SK-N-SH (cell line): ENCODE measurements around the gene SORBS2. TPM values are rescaled to one million over a fixed set of nuclear protein-coding genes. Genes with fewer than 3 reads are reported as not detected.

Experiments
- CTCF ChIA-PET: fragments of 300-600, 350-600 bp; formaldehyde crosslinking; extraction: SDS; loops from one replicate; lab custom pipeline; 2021; lab: Yijun Ruan, JAX
- POLR2A ChIA-PET: fragments of 350-600 bp; sonication (Branson Sonifier 250); formaldehyde crosslinking; extraction: SDS; loops from one replicate; lab custom pipeline; 2020; ENCODE audit warnings: antibody characterized with exemption, inconsistent platforms; lab: Yijun Ruan, JAX
- DNase-seq: peaks from one replicate; pipeline ENCODE4 v3.0.0; 2012
- H2AFZ ChIP-seq: fragments of 200-600 bp; sonication (generic); 2 replicates; pipeline ENCODE4 v1.8.1; 2016; ENCODE audit warnings: antibody characterized with exemption, mild to moderate bottlenecking, low read depth
- H3F3A ChIP-seq: fragments of 200-600 bp; sonication (generic); replicated peaks from 2 replicates; pipeline ENCODE3; 2016; ENCODE audit warnings: antibody characterized with exemption, mild to moderate bottlenecking; ENCODE audit not compliant: insufficient read depth
- H3K27ac ChIP-seq, 2 experiments: fragments of 200-500 bp in 1 of 2; fragments of 200-600 bp in 1 of 2; sonication (Bioruptor generic) in 1 of 2; sonication (generic), shearing (Covaris generic) in 1 of 2; 2 replicates each; pipeline versions ENCODE4 v1.5.1 to v1.6.1; 2014 to 2016; ENCODE audit warnings: low read depth in 2 of 2, inconsistent platforms in 1 of 2, low read length in 1 of 2, mild to moderate bottlenecking in 1 of 2, mixed read lengths in 1 of 2
- H3K27me3 ChIP-seq: fragments of 200-600 bp; sonication (generic), shearing (Covaris generic); 2 replicates; pipeline ENCODE4 v1.6.1; 2016; ENCODE audit warnings: mixed run types; ENCODE audit not compliant: insufficient read depth
- H3K36me3 ChIP-seq, 2 experiments: fragments of 200-500 bp in 1 of 2; fragments of 200-600 bp in 1 of 2; sonication (Bioruptor generic) in 1 of 2; sonication (generic) in 1 of 2; replicated peaks in 1 of 2; 2 replicates each; pipeline versions ENCODE3 to v1.5.1; 2014 to 2016; ENCODE audit warnings: low read length in 1 of 2, mild to moderate bottlenecking in 1 of 2; ENCODE audit not compliant: insufficient read depth in 2 of 2, control insufficient read depth in 1 of 2
- H3K4me1 ChIP-seq, 2 experiments: fragments of 200-500 bp in 1 of 2; fragments of 200-600 bp in 1 of 2; sonication (Bioruptor generic) in 1 of 2; sonication (generic), shearing (Covaris generic) in 1 of 2; 2 replicates each; pipeline versions ENCODE4 v1.5.1 to v1.6.1; 2014 to 2016; ENCODE audit warnings: low read depth in 1 of 2, low read length in 1 of 2, mixed run types in 1 of 2; ENCODE audit not compliant: insufficient read depth in 2 of 2, control insufficient read depth in 1 of 2
- H3K4me2 ChIP-seq: fragments of 200-600 bp; sonication (generic), shearing (Covaris generic); 2 replicates; pipeline ENCODE4 v1.6.1; 2017; ENCODE audit warnings: mixed run types
- H3K4me3 ChIP-seq, 2 experiments: fragments of 200-500 bp in 1 of 2; fragments of 200-600 bp in 1 of 2; sonication (Bioruptor generic) in 1 of 2; sonication (generic), shearing (Covaris generic) in 1 of 2; 2 replicates each; pipeline versions ENCODE4 v1.5.1 to v1.8.1; 2014 to 2016; ENCODE audit warnings: low read depth in 2 of 2, inconsistent platforms in 1 of 2, low read length in 1 of 2, mild to moderate bottlenecking in 1 of 2, mixed read lengths in 1 of 2, moderate library complexity in 1 of 2
- H3K79me2 ChIP-seq: fragments of 200-600 bp; sonication (generic); 2 replicates; pipeline ENCODE4 v1.8.1; 2017; ENCODE audit warnings: mild to moderate bottlenecking; ENCODE audit not compliant: insufficient read depth
- H3K9ac ChIP-seq: fragments of 200-600 bp; sonication (generic); 2 replicates; pipeline ENCODE4 v1.6.1; 2017; ENCODE audit warnings: mixed run types
- H3K9me2 ChIP-seq: fragments of 200-600 bp; sonication (generic); 2 replicates; pipeline ENCODE4 v1.6.1; 2017; ENCODE audit warnings: mixed run types
- H3K9me3 ChIP-seq: fragments of 200-600 bp; sonication (generic); 2 replicates; pipeline ENCODE4 v1.6.1; 2017; ENCODE audit warnings: mixed run types, mild to moderate bottlenecking, moderate library complexity
- H4K20me1 ChIP-seq: fragments of 200-600 bp; sonication (generic); 2 replicates; pipeline ENCODE4 v1.6.1; 2017; ENCODE audit warnings: mild to moderate bottlenecking, mixed run types; ENCODE audit not compliant: insufficient read depth
- CHD2 ChIP-seq: fragments of 150-350 bp; IDR thresholded peaks from 2 replicates; pipeline ENCODE4 v1.6.1; 2018; ENCODE audit warnings: low read length; ENCODE audit not compliant: partially characterized antibody
- CTCF ChIP-seq: fragments of 200-600 bp; sonication (generic); IDR thresholded peaks from 2 replicates; pipeline ENCODE4 v1.6.1; 2017; ENCODE audit warnings: antibody characterized with exemption, mild to moderate bottlenecking, moderate library complexity
- FOSL2 ChIP-seq: IDR thresholded peaks from 2 replicates; pipeline ENCODE4 v1.4.0; 2012; ENCODE audit warnings: low read depth, mild to moderate bottlenecking, moderate library complexity, borderline replicate concordance
- FOXJ3 ChIP-seq: sonication (generic); formaldehyde crosslinking; IDR thresholded peaks from 2 replicates; pipeline ENCODE4 v1.5.1; 2020; ENCODE audit warnings: mild to moderate bottlenecking, missing genetic modification reagents
- FOXM1 ChIP-seq: IDR thresholded peaks from 2 replicates; pipeline ENCODE4 v1.4.0; 2012; ENCODE audit warnings: low read depth, mild to moderate bottlenecking
- GABPA ChIP-seq: IDR thresholded peaks from 2 replicates; pipeline ENCODE4 v1.4.0; 2012; ENCODE audit warnings: low read depth, mild to moderate bottlenecking
- NFIC ChIP-seq: IDR thresholded peaks from 2 replicates; pipeline ENCODE4 v1.4.0; 2012; ENCODE audit warnings: borderline replicate concordance
- NRF1 ChIP-seq: IDR thresholded peaks from 2 replicates; pipeline ENCODE4 v1.6.1; 2012; ENCODE audit warnings: low read depth, mild to moderate bottlenecking, low read length
- RAD21 ChIP-seq: IDR thresholded peaks from 2 replicates; pipeline ENCODE4 v1.6.1; 2012; ENCODE audit warnings: mild to moderate bottlenecking, low read length
- REST ChIP-seq: IDR thresholded peaks from 2 replicates; pipeline ENCODE4 v1.6.1; 2012; ENCODE audit warnings: mild to moderate bottlenecking, low read depth, low read length, moderate library complexity
- SIN3A ChIP-seq: IDR thresholded peaks from 2 replicates; pipeline ENCODE4 v1.6.1; 2012; ENCODE audit warnings: low read depth, mild to moderate bottlenecking, low read length, moderate library complexity, borderline replicate concordance
- TAF1 ChIP-seq: IDR thresholded peaks from 2 replicates; pipeline ENCODE4 v1.6.1; 2012; ENCODE audit warnings: low read depth, mild to moderate bottlenecking, low read length, moderate library complexity, borderline replicate concordance
- TCF12 ChIP-seq: IDR thresholded peaks from 2 replicates; pipeline ENCODE4 v1.4.0; 2012
- USF1 ChIP-seq: IDR thresholded peaks from 2 replicates; pipeline ENCODE4 v1.4.0; 2012; ENCODE audit warnings: low read depth, borderline replicate concordance
- ZBTB33 ChIP-seq: IDR thresholded peaks from 2 replicates; pipeline ENCODE4 v1.4.0; 2012; ENCODE audit warnings: low read depth, borderline replicate concordance
- WGBS: methylation state at CpG from one replicate; pipeline ENCODE4 v1.1.6; 2017; ENCODE audit warnings: low lambda C conversion rate; 5-methylcytosine and 5-hydroxymethylcytosine counted together
- polyA plus RNA-seq, 3 experiments: library from polyadenylated mRNA; depleted of rRNA; stranded (reverse); fragments of >200 nt; gene quantifications; 2 replicates each; pipeline ENCODE4 v1.2.3, GENCODE V29; 2012
- TF ChIP-seq, protein P1 (sequence below): IDR thresholded peaks from 2 replicates; pipeline ENCODE4; 2012
- TF ChIP-seq, protein P2 (sequence below): fragments of 150-350 bp; IDR thresholded peaks from 2 replicates; pipeline ENCODE4 v1.6.1; 2017; ENCODE audit warnings: antibody characterized with exemption, low read length, low read depth, borderline replicate concordance

The SORBS2 gene
- polyA plus RNA-seq, 1 of the 3 experiments (the other 2 are of a cell fraction), result 2.5 TPM

- ChIA-PET POLR2A (no interaction called here), CTCF (interaction anchor here (0.6 to 1.5 kb wide), 2 partner anchors 282 to 446 kb away, joined by 3 to 7 read pairs; no protein-coding TSS in a partner anchor)
- H3K9ac ChIP-seq, result no peak overlapping the region
- TF ChIP-seq, protein P1, sequence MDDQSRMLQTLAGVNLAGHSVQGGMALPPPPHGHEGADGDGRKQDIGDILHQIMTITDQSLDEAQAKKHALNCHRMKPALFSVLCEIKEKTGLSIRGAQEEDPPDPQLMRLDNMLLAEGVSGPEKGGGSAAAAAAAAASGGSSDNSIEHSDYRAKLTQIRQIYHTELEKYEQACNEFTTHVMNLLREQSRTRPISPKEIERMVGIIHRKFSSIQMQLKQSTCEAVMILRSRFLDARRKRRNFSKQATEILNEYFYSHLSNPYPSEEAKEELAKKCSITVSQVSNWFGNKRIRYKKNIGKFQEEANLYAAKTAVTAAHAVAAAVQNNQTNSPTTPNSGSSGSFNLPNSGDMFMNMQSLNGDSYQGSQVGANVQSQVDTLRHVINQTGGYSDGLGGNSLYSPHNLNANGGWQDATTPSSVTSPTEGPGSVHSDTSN, result no peak
- TF ChIP-seq CTCF (no peak), NFIC (no peak), TCF12 (no peak), REST (no peak), ZBTB33 (no peak), USF1 (no peak), GABPA (no peak), CHD2 (no peak), SIN3A (no peak), FOXJ3 (CRISPR knock-in tag) (no peak), TAF1 (no peak), NRF1 (no peak), RAD21 (no peak), FOSL2 (no peak), FOXM1 (no peak)
- TF ChIP-seq, protein P2, sequence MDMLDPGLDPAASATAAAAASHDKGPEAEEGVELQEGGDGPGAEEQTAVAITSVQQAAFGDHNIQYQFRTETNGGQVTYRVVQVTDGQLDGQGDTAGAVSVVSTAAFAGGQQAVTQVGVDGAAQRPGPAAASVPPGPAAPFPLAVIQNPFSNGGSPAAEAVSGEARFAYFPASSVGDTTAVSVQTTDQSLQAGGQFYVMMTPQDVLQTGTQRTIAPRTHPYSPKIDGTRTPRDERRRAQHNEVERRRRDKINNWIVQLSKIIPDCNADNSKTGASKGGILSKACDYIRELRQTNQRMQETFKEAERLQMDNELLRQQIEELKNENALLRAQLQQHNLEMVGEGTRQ, result no peak
- no peaks in the 10 kb centered on the region for H4K20me1 ChIP-seq
- no peak overlapping the region for H3K4me3 ChIP-seq
- H3K27me3 ChIP-seq, result no peaks in the 10 kb centered on the region
- H3K27ac ChIP-seq, result no peak overlapping the region
- 89% methylated on average over 4 of the region's 4 CpGs for WGBS
- H3F3A ChIP-seq, result no peaks in the 10 kb centered on the region
- H3K9me2 ChIP-seq, result no peaks in the 10 kb centered on the region
- no peak overlapping the region for H3K4me2 ChIP-seq
- H3K9me3 ChIP-seq, result peaks cover 6% of the 10 kb centered on the region; the same call in 1 of the 2 replicates
- H2AFZ ChIP-seq, result no peak overlapping the region
- H3K4me1 ChIP-seq, result no peaks in the 10 kb centered on the region
- H3K79me2 ChIP-seq, result no peaks in the 10 kb centered on the region
- no peaks in the 10 kb centered on the region for H3K36me3 ChIP-seq
- DNase-seq, result no peak
These were observed 219.6 kb downstream of the SORBS2 start for GRCh38 chr4:185592438-185592837.
